Superior temporal gyrus (tissue), 1 donor: ENCODE measurements around the gene CERCAM.
A peak's percentile ranks its signal among the peaks of the same experiment; 100 is the strongest.

Experiments
- DNase-seq: peaks from one replicate; pipeline ENCODE4 v3.0.0-alpha.2; 2016; ENCODE audit errors: extremely low spot score

Gene CERCAM, protein sequence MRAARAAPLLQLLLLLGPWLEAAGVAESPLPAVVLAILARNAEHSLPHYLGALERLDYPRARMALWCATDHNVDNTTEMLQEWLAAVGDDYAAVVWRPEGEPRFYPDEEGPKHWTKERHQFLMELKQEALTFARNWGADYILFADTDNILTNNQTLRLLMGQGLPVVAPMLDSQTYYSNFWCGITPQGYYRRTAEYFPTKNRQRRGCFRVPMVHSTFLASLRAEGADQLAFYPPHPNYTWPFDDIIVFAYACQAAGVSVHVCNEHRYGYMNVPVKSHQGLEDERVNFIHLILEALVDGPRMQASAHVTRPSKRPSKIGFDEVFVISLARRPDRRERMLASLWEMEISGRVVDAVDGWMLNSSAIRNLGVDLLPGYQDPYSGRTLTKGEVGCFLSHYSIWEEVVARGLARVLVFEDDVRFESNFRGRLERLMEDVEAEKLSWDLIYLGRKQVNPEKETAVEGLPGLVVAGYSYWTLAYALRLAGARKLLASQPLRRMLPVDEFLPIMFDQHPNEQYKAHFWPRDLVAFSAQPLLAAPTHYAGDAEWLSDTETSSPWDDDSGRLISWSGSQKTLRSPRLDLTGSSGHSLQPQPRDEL

DNA sequence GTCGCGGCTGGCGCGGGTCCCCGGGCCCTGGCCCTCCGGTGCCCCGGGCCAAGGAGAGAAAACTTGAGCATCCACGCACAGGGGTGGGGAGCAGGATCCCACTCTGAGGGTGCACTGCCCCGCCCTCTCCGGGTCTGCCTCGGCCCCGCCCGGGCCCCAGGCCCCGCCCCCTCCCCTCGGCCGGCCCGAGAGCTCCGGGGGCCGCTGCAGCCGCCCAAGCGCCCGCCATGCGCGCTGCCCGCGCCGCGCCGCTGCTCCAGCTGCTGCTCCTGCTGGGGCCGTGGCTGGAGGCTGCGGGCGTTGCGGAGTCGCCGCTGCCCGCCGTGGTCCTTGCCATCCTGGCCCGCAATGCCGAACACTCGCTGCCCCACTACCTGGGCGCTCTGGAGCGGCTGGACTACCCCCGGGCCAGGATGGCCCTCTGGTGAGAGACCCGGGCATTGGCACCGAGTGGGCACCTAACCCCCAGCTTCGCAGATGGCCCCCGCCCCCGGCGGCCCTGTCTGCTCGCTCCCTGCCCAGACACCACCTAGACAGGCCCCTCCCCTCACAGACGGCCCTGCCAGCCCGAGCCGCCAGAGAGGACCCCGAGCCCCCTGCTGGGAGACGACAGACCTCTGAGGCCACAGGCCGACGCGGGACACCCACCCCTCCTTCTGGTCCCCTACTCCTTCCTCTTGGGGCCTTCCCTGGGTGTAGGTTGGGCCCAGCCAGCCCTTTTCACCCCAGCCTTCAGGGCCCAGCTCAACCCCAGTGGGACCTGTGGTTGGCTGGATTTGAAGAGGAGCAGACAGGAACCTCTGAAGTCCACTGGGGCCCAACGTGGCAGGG lies at the start of gene CERCAM:
Gene CERCAM (plus strand): TSS at position 207 of the 831 bp plus-strand sequence. CDS start 21 bp downstream, at position 228.
- DNase-seq: no peak

DNA sequence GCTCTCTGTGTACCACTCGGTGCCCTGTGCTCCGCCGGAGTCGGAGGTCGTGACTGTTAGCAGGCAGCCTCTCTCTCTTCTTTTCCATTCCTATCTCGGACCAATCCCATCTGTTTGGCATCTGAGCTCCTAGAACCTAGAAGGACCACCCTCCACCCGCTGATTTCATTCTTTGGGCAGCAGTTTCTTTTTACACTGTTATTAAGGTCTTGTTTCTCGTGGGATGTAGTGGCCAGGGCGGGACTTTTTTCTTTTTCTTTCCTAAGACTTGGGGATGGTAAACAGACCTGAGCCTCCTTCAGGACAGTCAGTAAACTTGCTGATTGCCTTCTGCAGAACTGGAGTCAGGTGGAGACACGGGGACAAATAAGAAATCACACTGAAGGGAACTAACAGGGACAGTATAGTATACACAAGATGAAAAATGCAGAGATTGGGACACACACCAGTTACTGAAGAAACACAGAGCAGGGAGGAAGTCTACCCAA lies 49.0 kb upstream of the CERCAM start:
- DNase-seq: no peak

DNA sequence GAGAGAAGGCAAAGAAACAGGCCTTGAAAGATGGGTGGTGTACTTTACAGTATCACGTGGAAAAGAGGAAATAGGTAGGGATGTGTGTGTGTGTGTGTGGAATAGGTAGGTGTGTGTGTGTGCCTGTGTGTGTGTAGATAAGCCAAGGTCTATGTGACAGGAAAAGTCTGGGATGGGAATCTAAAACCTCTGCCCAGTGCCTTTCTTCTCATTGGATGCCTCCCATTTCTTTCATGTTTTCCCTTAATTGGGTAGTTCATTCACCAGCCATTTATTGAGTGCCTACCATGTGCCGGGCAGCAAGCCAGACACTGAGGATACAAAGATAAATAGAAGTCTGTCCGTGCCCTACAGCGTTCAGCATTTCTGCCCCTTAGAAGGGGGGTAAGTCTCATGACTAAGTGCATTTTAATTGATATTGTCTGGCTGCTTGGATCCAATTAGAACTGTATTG lies 48.4 kb upstream of the CERCAM start:
- peak; percentile 89 for DNase-seq

DNA sequence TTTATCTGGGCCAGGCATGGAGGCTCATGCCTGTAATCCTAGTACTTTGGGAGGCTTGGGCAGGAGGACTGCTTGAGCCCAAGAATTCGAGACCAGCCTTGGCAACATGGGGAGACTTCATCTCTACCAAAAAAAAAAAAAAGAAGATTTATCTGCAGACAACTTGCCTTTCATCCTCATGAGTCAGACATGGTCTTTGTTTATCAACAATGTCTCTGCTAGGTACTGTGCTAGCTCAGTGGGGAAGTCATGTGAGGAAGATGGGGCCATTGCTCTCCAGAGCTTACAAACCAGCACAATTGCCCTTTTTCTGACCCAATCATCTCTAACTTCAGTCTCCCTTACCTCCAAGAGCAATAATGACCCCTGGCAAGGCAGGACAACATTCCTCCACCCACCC lies 47.9 kb upstream of the CERCAM start:
- DNase-seq: no peak

DNA sequence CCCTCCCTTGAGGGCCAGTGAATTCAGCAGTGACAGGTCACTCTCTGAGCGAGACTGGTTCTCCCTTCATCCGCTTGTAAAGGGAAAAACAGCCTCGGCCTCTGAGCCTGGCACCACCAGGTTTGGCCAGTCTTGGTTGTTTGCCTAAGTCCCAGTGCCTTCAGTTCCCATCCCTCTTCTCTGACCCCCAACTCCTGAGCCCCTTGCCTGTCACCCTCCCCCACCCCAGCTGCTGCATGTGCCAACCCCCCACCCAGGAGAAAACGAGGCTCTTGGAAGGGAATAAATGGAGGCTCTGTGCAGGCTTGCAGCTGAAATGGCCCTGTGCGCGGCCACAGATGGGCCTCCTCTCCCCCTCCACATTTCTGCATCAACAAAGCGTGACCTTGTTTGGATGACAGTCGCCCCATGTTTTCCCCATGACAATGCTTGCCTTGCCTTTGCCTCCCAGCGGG lies 46.4 kb upstream of the CERCAM start:
- peak; percentile 94 for DNase-seq

DNA sequence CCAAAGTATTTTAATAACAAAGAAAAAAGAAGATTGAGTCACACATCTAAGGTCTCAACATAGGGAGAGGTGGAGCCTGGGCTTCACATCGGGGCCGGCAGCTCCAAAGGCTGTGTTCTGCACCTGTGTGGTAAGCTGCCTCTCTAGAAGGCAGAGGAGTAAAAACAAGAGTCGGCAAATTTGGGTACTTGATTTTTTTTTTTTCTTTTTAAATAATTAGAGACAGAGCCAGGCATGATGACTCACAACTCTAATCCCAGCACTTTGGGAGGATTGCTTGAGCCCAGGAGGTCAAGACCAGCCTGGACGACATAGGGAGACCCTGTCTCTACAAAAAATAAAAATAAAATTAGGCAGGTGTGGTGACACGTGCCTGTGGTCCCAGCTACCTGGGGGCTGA lies 44.8 kb upstream of the CERCAM start:
- DNase-seq: no peak

DNA sequence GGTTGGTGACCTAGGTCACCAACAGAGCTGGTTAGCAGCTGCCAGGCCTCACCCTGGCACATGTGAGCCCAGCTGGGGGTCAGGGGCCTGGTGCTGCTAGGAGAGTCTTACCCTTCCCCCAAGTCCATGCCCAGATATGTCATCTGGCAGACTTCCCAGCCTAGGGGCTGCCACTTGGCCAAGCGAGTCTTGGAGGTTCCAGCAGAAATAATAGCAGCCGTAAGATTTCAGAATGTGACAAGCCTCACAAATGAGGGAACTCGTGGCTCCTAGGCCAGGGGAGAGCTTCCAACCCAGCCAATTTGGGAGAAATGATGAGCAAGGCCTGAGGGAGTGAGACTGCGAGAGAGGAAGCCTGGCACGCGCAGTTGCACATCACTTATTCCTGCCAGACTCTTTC lies 38.4 kb upstream of the CERCAM start:
- DNase-seq: no peak

DNA sequence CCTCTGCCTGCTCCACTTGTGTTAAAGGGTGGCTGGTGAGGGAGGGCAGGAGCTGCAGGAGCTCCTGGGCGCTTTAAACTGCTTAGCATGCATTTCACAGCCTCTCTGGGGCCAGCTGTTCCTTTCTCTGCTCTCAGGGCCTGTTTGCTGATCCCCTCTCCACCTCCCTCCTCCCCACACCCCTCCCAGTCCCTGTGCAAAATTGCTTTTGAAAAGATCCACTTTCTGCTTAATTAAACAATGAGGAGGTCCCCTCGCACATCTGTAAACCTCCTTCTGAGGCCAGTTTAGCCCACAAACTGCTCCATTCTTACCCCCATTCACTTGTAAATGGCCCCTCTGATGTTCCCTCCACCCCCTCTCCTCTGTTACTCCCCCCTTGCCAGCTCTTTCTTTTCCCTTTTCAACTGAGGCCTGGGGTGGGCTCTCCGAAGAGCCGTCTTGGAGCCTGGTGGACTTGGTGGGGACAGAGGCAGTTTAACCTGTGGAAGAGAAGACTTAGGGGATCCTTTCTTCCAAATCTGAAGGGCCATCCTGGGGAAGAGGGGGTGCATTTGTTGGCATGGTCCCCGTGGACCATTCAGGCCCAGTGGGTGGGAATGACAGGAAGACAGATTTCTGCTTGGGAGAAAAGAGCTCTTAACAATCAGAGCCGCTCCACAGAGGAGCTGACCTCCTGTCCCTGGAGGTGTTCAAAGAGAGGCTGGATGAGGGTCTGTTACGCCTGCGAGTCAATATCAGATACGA lies 37.5 kb upstream of the CERCAM start:
- DNase-seq: peak; percentile 77

DNA sequence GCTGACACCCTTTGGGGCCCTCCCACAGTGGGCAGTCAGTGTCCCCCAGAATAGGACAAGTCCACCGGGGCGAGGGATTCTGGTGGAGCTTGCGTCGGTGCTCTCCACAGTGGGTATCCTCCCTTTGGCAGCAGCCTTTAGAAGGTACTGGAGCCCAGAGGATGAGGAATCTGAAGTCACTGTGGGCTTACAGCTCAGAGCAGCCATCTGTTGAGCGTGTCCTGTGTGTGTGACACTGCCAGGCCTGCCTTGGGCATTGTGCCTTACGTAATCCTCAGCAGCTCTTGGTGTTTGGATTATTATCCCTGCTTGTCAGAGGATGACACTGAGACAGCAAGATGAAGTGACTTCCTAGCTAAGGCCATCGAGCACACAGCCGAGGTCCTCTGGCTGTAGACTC lies 36.9 kb upstream of the CERCAM start:
- DNase-seq: peak; percentile 89

DNA sequence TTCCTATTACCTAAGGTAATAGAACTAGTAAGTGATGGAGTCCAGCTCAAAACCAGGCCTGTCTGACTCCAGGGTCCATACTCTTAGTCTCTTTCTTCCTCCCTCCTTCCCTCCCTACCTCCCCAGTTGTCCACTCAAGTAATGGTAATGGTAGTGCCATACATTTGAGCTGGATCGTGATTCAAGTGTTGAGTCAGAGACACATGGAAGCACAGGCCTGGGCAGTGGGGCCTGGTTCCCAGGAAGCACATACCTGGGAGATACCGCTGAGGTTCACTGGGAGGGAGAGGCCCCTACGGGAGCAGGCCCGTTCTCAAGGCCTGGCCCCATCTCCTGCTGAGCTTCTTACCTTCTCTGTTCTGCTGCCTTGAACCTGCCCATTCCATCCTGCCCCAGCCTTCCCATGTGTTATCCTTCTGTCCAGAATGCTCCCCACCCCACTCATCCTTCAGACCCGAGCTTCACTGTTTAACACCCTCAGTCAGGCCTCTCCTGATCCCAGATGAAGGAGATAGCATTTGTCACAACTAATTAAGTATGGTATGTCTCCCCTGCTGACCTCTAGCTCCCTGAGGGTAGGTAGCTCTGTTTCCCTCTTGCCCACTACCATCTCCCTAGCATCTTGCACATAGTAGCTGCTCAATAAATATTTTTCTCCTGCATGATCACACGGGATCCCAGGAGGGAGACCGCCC lies 35.7 kb upstream of the CERCAM start:
- DNase-seq: no peak

DNA sequence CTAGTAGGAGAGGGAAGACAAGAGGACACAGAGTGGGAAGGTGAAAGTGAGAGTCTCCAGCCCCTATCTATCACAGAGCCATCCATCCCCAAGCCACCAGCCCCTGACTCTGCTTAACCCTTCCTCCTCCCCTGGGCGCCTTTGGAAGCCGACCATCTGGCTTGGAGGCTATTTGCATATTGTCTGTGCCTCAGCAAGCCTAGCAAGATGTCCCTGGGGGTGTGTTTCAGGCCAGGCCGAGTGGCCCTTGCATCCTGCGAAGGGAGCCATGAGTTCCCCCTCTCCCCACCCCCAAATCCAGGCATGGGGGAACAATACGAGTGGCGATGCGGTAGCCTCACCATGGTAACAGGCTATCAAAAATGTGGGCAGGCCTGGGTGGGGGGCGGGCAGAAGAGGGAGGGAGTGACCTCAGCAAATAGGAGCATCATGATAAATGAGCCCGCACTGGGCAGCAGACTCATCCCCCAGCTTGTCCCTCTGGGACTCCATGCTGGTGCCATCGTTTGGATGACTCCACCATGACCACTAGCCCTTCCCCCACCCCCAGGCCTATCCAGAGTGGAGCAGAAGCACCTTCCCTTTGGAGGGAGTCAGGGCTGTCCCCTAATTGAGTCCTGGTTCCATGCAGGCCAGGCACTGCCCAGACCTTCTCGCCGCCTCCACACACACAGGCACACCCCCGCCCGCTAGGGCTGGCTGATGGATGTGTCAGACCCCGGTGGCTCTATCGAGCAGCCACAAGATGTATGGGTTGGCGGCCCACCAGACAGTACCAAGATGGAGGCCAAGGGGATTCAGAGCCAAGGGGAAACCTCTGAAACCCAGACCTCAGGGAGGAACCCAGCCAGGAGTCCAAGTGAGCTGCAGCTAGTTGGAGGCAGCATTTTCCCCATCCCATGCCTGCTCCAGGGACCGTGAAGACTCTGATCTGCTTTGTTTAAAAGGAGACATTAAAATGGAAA lies 34.9 kb upstream of the CERCAM start:
- no peak for DNase-seq

DNA sequence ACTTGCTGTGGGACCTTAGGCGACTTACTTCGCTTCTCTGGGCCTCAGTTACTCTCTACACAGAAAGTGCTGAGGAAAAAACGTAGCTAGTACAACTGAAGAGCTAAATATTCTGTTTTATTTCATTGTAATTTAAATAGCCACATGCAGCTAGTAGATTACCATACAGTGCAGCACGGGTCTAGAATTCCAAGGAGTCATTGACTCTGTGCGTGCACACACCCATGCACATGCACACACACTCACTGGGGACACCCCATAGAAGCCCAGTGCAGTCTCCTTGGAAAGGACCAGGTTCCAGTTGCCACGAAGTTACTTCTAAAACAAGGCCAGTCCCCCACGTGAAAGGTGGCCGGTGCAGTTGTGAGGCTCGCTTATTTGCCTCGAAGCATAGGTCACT lies 32.5 kb upstream of the CERCAM start:
- no peak for DNase-seq

DNA sequence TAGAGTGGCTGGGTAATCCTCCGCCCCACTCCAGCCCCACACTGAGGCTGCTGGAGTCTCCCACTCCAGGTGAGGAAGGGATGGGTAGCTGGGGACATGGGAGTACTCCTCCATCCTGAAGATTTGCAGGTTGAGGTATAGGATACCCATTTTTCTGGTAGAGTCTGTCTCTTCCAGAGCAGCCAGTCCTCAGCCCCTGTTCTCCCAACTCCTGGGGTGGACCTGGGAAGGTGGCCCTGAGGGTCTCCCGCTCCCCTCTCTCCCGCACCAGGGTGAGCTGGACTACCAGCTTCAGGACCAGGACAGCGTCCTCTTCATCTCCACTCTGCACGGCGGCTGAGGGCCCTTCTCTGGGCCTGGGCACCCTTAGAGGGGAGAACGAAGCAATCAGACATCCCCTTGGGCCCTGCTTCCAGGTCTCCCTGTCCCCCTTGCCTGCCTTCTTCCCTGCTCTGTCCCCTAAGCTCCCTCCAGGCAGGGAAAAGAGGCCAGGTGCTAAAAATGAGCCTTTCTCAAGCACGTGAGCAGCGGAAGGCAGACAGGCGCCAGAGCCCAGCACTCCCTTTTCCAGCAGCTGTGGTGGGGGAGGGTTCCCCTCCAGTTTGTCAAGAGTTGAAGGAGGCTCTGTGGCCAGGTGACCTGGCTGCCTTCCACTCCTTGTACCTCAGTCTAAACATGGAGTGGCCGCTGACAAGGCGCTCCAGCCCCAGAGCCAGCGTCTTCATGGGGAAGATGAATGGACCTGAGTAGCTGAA lies 31.1 kb upstream of the CERCAM start:
- DNase-seq: peak; percentile 63

DNA sequence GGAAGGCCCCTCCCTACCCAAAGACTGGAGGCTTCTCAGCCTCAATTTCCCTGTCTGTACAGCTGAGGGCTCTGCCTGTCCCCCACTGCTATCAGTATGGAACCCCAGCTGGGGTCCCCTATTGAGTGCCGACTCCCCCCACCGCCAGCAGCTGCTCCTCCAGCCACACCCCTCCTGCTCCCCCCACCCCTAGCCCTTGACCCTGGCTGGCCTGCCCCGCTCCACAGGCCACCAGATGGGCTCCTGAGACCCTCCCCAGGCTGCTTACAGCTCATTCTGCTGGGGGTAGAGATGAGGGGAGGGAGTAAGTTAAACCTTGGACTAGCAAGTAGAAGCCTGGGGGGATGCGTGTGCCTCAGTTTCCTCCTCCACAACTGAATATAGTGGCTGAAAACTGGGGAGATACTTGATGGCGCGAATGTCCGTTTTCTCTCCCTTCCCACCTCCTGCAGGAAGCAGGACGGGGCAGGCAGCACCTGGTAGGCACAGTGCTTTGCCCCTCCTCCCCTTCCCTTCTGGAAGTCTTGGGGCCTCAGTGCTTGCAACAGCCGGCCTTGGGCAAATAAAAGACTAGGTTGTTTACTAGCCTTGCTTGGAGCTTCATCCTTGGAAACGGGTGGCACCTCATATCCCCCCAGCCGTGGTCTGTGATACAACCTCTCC lies 30.4 kb upstream of the CERCAM start:
- DNase-seq: no peak

DNA sequence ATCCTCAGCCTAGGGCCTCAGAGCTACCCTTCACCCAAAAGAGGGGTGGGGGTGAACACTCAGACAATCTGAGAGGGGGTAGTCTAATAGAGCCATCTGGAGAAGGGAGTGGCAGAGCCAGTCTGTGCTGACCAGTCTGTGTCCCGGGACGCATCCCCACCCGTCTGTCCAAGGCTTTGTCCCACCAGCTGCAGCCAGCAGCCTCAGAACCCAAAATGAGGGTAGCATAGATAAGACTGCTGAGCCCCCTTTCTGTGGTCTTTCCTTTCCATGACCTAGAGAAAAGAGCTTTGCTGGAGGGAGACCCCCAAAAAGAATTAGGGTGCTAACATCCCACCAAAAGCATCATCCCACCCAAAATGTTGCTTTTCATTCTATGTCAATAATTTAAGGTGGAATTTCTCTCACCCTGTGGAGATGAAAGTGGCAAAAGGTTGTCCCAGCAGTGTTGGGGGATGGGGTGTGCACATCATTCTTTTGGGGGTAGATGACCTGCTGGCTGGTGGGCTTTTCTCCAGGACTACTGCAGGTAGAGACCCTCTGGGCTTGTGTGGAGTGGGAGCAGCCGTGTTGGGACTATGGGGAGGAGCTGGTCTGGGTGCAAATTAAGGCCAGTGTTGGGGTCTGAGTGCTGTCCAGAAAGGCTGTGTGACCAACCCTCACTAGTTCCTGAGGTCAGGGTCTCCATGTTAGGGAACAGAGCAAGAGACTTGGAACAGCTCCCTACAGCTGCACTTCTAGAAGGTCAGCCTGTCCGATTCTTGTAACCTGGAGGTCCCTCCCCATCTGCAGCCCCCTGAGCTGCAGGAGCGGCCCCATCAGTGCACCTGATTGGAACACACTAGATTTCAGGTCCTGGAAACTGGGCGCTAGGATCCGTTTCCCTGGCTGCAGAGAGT lies 29.6 kb upstream of the CERCAM start:
- DNase-seq: peak; percentile 75

DNA sequence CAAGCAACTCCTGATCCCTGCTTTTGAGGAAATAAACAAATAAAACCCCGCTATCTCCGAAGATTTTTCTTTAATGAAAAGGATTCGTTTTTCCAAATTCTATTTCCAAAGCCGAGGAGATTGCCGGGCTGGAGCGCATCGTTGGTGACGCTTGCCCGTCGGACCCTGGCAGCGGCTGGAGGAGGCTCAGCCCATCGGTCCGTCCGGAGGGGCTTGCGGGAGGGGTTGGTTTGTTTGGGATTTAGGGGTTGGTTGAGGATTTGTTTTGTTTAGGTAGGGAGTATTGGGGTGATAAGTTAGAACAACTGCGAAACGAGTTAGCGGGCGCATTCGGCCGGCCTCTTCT lies 28.7 kb upstream of the CERCAM start:
- no peak for DNase-seq
